Mucosa of descending colon (tissue), 3 donors: Measurements from ENCODE around the gene NUP88. TPM values are rescaled to one million over a fixed set of nuclear protein-coding genes. Genes with fewer than 3 reads are reported as not detected.

Experiments
- ATAC-seq: fragments of 200-7000 bp; cut with Tn5 transposase; one replicate; pipeline ENCODE4 v1.9.1; 2020; ENCODE audit warnings: mild to moderate bottlenecking, moderate library complexity
- DNase-seq, 3 donors: peaks; one replicate each; pipeline ENCODE4 v3.0.0-alpha.2; 2020
- H3K36me3 ChIP-seq: fragments of 200-600 bp; one replicate; pipeline ENCODE4 v1.8.0; 2021; ENCODE audit warnings: low read depth, mild to moderate bottlenecking
- H3K4me1 ChIP-seq: fragments of 200-600 bp; one replicate; pipeline ENCODE4 v1.8.0; 2021; ENCODE audit warnings: low read depth, mild to moderate bottlenecking
- H3K4me3 ChIP-seq: fragments of 200-600 bp; one replicate; pipeline ENCODE4 v1.8.0; 2021; ENCODE audit warnings: mild to moderate bottlenecking
- H3K9me3 ChIP-seq: fragments of 200-600 bp; one replicate; pipeline ENCODE4 v1.8.0; 2021; ENCODE audit warnings: mild to moderate bottlenecking
- intact Hi-C, 2 donors: fragments of 100-400 bp; cut with DNase I in 1 of 2; cut with micrococcal nuclease in 1 of 2; formaldehyde crosslinking; loops; one replicate each; pipeline versions ENCODE4 v1.11.0 to v1.11.1; 2022; cut with DNase I, micrococcal nuclease
- total RNA-seq, 3 donors: library from RNA; stranded (reverse); fragmentation: NEBNext Ultra II Directional in 2 of 3; extraction: Animal tissue kit (Norgen Biotek cat#: 25700) in 2 of 3; gene quantifications; one replicate each; pipeline versions ENCODE4 v1.2.1 to v1.2.4, GENCODE V29; 2021 to 2023
- TF ChIP-seq, protein P1 (sequence below): fragments of 200-600 bp; IDR thresholded peaks from one replicate; pipeline ENCODE4 v1.8.0; 2022; ENCODE audit warnings: antibody characterized with exemption, mild to moderate bottlenecking
- donor health status: DM: no; HTN: no; CAD: no; lungs with moderate emphysema.
- donor health status: DM: no; HTN: no; CAD: no.
- donor health status: DM: no; HTN: yes; CAD: no.

Gene NUP88
- total RNA-seq, 3 donors from 2014 or later, result 46.1 to 72.3 (median 50.8) TPM

- DNase-seq (no peak), ATAC-seq (no peak)
- intact Hi-C loops, result no loop called here
- peaks cover 5% of the 10 kb centered on the region for H3K36me3 ChIP-seq
- H3K9me3 ChIP-seq, result no peaks in the 10 kb centered on the region
- H3K4me1 ChIP-seq, result no peaks in the 10 kb centered on the region
- H3K4me3 ChIP-seq, result no peak overlapping the region
- TF ChIP-seq, protein P1, sequence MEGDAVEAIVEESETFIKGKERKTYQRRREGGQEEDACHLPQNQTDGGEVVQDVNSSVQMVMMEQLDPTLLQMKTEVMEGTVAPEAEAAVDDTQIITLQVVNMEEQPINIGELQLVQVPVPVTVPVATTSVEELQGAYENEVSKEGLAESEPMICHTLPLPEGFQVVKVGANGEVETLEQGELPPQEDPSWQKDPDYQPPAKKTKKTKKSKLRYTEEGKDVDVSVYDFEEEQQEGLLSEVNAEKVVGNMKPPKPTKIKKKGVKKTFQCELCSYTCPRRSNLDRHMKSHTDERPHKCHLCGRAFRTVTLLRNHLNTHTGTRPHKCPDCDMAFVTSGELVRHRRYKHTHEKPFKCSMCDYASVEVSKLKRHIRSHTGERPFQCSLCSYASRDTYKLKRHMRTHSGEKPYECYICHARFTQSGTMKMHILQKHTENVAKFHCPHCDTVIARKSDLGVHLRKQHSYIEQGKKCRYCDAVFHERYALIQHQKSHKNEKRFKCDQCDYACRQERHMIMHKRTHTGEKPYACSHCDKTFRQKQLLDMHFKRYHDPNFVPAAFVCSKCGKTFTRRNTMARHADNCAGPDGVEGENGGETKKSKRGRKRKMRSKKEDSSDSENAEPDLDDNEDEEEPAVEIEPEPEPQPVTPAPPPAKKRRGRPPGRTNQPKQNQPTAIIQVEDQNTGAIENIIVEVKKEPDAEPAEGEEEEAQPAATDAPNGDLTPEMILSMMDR, result no peak
Observed at GRCh38 chr17:5355421-5356129, 63.9 kb downstream of the NUP88 start.

DNA sequence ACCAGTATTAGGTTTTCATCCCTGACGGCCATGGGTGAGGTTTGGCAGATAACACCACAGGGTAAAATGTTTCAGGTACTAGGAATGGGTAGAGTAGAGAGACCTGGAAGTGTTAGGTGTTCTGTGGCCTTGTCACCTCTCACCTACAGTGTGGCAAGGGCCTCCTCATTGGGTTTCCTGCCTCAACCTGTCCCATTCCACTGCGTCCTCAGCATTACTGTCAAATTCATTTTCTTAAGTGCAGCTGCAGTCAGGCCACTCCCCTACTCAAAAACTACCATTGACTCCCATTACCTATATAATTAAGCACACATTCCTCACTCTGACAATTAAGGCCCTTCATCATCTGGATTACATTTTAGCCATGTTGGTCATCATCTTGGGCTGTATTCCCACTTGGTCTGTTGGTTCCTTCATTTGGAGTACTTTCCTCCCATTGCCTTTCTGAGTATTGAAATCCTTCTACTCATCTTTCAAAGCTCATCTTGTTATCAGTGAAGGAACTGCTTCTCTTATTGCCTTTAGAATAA is 64.5 kb downstream of the NUP88 start:
- TF ChIP-seq, protein P1, result no peak
- ATAC-seq (no peak), DNase-seq (no peak)
- H3K4me3 ChIP-seq, result no peak overlapping the region
- intact Hi-C loops, result no loop called here
- H3K9me3 ChIP-seq, result no peaks in the 10 kb centered on the region
- no peaks in the 10 kb centered on the region for H3K4me1 ChIP-seq
- peaks cover 5% of the 10 kb centered on the region for H3K36me3 ChIP-seq

DNA sequence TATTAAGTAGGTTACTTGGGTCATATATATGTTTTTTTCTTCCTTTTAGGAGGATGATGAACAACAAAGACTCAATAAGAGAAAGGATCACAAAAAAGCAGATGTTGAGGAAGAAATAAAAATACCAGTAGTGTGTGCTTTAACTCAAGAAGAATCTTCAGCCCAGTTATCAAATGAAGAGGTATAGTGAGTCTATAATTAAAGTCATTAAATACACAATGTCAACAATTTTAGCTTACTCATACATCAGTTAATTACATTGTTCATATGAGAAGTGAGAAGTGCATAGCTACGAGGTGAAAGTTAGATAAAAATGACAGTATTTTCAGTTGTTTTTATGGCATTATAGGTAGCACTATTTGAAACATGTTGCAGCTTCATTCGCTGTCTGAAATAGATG is 65.2 kb downstream of the NUP88 start:
- ATAC-seq (no peak), DNase-seq (no peak)
- Histone ChIP-seq H3K9me3 (no peaks in the 10 kb centered on the region), H3K36me3 (peaks cover 5% of the 10 kb centered on the region), H3K4me1 (no peaks in the 10 kb centered on the region), H3K4me3 (no peak overlapping the region)
- TF ChIP-seq, protein P1, result no peak
- intact Hi-C loops, result no loop called here

DNA sequence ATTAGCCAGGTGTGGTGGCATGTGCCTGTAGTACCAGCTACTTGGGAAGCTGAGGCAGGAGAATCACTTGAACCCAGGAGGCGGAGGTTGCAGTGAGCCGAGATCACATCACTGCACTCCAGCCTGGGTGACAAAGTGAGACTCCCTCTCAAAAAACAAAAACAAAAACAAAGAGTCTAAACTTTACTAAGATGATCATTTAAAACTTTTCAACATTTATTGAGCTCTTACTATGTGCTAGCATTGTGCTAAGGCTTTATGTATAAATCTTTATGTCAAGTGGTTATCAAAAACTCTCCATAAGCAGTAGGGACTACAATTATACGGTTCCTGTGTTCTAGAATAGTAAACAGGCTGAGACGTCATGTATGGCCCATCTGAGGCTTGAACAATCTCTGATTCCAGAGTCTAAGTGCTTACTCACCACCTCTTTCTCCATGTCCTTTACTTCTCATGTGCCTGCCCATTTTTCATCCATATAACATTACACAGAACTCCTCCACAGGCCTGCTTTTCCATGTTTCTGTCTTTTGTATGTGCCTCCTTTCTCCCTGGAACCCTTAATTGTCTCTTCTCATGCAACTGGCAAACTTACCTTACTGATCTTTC is 66.7 kb downstream of the NUP88 start:
- Histone ChIP-seq H3K36me3 (peaks cover 5% of the 10 kb centered on the region), H3K4me3 (no peak overlapping the region), H3K4me1 (no peaks in the 10 kb centered on the region), H3K9me3 (no peaks in the 10 kb centered on the region)
- ATAC-seq (no peak), DNase-seq (no peak)
- TF ChIP-seq, protein P1, result no peak
- intact Hi-C loops, result no loop called here

DNA sequence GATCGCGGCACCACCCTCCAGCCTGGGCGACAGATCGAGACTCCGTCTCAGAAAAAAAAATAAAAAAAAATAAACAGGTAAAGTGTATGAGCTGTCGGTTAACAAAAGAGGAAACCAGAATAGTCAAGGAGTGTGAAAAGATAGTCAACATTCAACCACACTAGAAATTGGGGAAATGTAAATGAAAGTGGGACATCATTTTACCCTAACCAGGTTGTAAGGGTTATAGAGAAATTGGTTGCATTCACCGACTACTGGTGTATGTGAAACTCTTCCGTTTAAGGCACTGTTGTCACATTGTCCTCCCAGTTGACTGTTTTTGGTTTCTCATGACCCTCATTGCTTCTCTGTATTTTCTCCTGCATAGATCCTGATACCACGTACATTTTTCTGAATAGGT is 74.5 kb downstream of the NUP88 start:
- Histone ChIP-seq H3K4me1 (no peaks in the 10 kb centered on the region), H3K4me3 (no peak overlapping the region), H3K36me3 (no peaks in the 10 kb centered on the region), H3K9me3 (no peaks in the 10 kb centered on the region)
- TF ChIP-seq, protein P1, result no peak
- DNase-seq, result no peak
- intact Hi-C loops, result no loop called here
- ATAC-seq, result no peak

Other genes starting within 250 kb of the NUP88 start
- 10 to 100 TPM in 1 of 3 donors, 1 to 10 TPM in 2; 4.7 to 10.9 (median 6.5) TPM for gene ZNF594, start 227.8 kb downstream of the NUP88 start, total RNA-seq
- 1 to 10 TPM; 1.1 to 3.0 (median 2.8) TPM for gene SCIMP, start 184.8 kb downstream of the NUP88 start, total RNA-seq
- gene RABEP1, start 137.4 kb downstream of the NUP88 start, total RNA-seq, result 10 to 100 TPM; 24.9 to 53.4 (median 30.7) TPM
- 10 to 100 TPM; 29.7 to 34.3 (median 32.1) TPM for gene RPAIN, start 520 bp upstream of the NUP88 start, total RNA-seq
- 100 to 1,000 TPM in 2 of 3 donors, 10 to 100 TPM in 1; 81.0 to 145 (median 101) TPM for gene C1QBP, start 19.5 kb upstream of the NUP88 start, total RNA-seq
- gene DHX33, start 49.3 kb upstream of the NUP88 start, total RNA-seq, result 10 to 100 TPM in 1 of 3 donors, 1 to 10 TPM in 2; 9.4 to 12.7 (median 9.7) TPM
- gene DERL2, start 66.5 kb upstream of the NUP88 start, total RNA-seq, result 10 to 100 TPM; 43.9 to 58.5 (median 58.3) TPM
- 10 to 100 TPM; 10.2 to 14.3 (median 12.0) TPM for gene MIS12, start 66.9 kb upstream of the NUP88 start, total RNA-seq
- gene NLRP1, start 164.8 kb upstream of the NUP88 start, total RNA-seq, result 10 to 100 TPM in 1 of 3 donors, 1 to 10 TPM in 2; 4.6 to 13.9 (median 8.0) TPM